ENCODE results near the gene LBH.

DNA sequence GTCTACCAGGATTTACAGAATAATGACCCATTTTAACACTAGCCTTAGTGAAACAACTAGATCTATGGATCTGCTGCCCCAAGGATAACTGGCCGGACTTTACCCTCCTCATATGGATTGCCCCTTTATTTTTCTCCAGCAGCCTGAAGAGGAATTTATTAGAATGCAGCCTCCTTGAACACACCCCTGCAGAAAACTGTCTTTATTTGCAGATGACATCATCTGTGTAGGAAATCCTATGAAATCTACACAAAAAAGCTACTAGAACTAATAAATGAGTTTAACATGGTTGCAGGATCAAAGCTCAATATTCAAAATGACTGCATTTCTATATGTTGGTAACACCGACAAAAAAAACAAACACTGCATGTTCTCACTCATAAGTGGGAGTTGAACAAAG lies 29.6 kb downstream of the LBH start:
- TF ChIP-seq, protein P1, sequence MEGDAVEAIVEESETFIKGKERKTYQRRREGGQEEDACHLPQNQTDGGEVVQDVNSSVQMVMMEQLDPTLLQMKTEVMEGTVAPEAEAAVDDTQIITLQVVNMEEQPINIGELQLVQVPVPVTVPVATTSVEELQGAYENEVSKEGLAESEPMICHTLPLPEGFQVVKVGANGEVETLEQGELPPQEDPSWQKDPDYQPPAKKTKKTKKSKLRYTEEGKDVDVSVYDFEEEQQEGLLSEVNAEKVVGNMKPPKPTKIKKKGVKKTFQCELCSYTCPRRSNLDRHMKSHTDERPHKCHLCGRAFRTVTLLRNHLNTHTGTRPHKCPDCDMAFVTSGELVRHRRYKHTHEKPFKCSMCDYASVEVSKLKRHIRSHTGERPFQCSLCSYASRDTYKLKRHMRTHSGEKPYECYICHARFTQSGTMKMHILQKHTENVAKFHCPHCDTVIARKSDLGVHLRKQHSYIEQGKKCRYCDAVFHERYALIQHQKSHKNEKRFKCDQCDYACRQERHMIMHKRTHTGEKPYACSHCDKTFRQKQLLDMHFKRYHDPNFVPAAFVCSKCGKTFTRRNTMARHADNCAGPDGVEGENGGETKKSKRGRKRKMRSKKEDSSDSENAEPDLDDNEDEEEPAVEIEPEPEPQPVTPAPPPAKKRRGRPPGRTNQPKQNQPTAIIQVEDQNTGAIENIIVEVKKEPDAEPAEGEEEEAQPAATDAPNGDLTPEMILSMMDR (IDR thresholded peaks at IDR 0.05; ENCODE audit: borderline replicate concordance, extremely low read depth, low read length, poor library complexity, severe bottlenecking) = no peak
- no peak for TF ChIP-seq EZH2 (IDR thresholded peaks at IDR 0.05; ENCODE audit: borderline replicate concordance, low read depth, low read length, severe bottlenecking)
